OCI-LY7 (cell line): Measurements from ENCODE around the gene BBX. TPM values are rescaled to one million over a fixed set of nuclear protein-coding genes. Genes with fewer than 3 reads are reported as not detected.

Experiments used
- BruUV-seq: library from RNA; stranded (reverse); fragments of 400-500 nt; replicated peaks from 2 replicates; lab custom pipeline; 2021; lab: Mats Ljungman, UMichigan
- CTCF ChIA-PET: fragments of 300-600 bp; sonication (Branson Sonifier 250); formaldehyde crosslinking; loops from one replicate; lab custom pipeline; 2022; ENCODE audit warnings: antibody characterized with exemption; ENCODE audit not compliant: unreplicated experiment; lab: Charles Lee
- POLR2A ChIA-PET: fragments of 300-600 bp; sonication (Branson Sonifier 250); formaldehyde crosslinking; loops from one replicate; lab custom pipeline; 2022; ENCODE audit warnings: antibody characterized with exemption; lab: Charles Lee
- DNase-seq: peaks from one replicate; pipeline ENCODE4 v3.0.0-alpha.2; 2015; ENCODE audit warnings: low spot score
- H2AFZ ChIP-seq: fragments of 200-600 bp; sonication (generic), shearing (Covaris generic); 2 replicates; pipeline ENCODE4 v1.6.1; 2014; ENCODE audit warnings: mild to moderate bottlenecking, antibody characterized with exemption, low read length, moderate library complexity
- H3K27ac ChIP-seq: fragments of 200-600 bp; sonication (generic); 2 replicates; pipeline ENCODE4 v1.5.1; 2014; ENCODE audit warnings: mixed run types, low read depth, mild to moderate bottlenecking, moderate library complexity, low read length, inconsistent platforms; ENCODE audit not compliant: poor library complexity, severe bottlenecking
- H3K36me3 ChIP-seq: fragments of 200-600 bp; sonication (generic); 2 replicates; pipeline ENCODE4 v1.6.1; 2014; ENCODE audit warnings: mild to moderate bottlenecking, antibody characterized with exemption, low read length, moderate library complexity, mixed read lengths; ENCODE audit not compliant: insufficient read depth
- H3K4me1 ChIP-seq: fragments of 200-600 bp; sonication (generic); 2 replicates; pipeline ENCODE4 v1.5.1; 2014; ENCODE audit warnings: mild to moderate bottlenecking, low read length; ENCODE audit not compliant: insufficient read depth, poor library complexity, severe bottlenecking
- H3K4me2 ChIP-seq: fragments of 200-600 bp; sonication (generic); 2 replicates; pipeline ENCODE4 v1.6.1; 2014; ENCODE audit warnings: mild to moderate bottlenecking, low read length
- H3K4me3 ChIP-seq: fragments of 200-600 bp; sonication (generic); 2 replicates; pipeline ENCODE4 v1.5.1; 2014; ENCODE audit warnings: mild to moderate bottlenecking, low read depth, low read length; ENCODE audit not compliant: poor library complexity, severe bottlenecking
- H3K79me2 ChIP-seq: fragments of 200-600 bp; sonication (generic); 2 replicates; pipeline ENCODE4 v1.6.1; 2016; ENCODE audit warnings: low read depth, mild to moderate bottlenecking, low read length, moderate library complexity, mixed read lengths; ENCODE audit not compliant: insufficient read depth
- H3K9me2 ChIP-seq: fragments of 200-600 bp; sonication (generic); 2 replicates; pipeline ENCODE4 v1.6.1; 2016; ENCODE audit warnings: mild to moderate bottlenecking, low read length, mixed read lengths; ENCODE audit not compliant: insufficient read depth
- H3K9me3 ChIP-seq: fragments of 200-600 bp; sonication (generic); 2 replicates; pipeline ENCODE4 v1.6.1; 2014; ENCODE audit warnings: mild to moderate bottlenecking, mixed run types, low read length, mixed read lengths
- H4K20me1 ChIP-seq: fragments of 200-600 bp; sonication (generic); 2 replicates; pipeline ENCODE4 v1.6.1; 2014; ENCODE audit warnings: mild to moderate bottlenecking, antibody characterized with exemption, low read length, moderate library complexity, mixed read lengths; ENCODE audit not compliant: insufficient read depth
- EZH2phosphoT487 ChIP-seq: fragments of 200-600 bp; sonication (generic); IDR thresholded peaks from 2 replicates; pipeline ENCODE4 v1.6.1; 2018; ENCODE audit warnings: low read depth, borderline replicate concordance, mild to moderate bottlenecking, mixed run types, antibody characterized with exemption, low read length, moderate library complexity, mixed read lengths
- intact Hi-C: fragments of 100-400 bp; cut with micrococcal nuclease; formaldehyde crosslinking; loops from one replicate; pipeline ENCODE4 v1.10.0; 2022; ENCODE audit not compliant: unreplicated experiment
- total RNA-seq, 2 experiments: library from RNA; depleted of rRNA in 1 of 2; stranded (reverse); fragments of >200 nt in 1 of 2; shearing (Covaris generic) in 1 of 2; gene quantifications; 2 replicates each; pipeline ENCODE4 v1.2.3, GENCODE V29; 2014 to 2022
- TF ChIP-seq, protein P1 (sequence below): fragments of 200-600 bp; sonication (generic); conservative IDR thresholded peaks from 2 replicates; pipeline ENCODE4 v1.5.1; 2014; ENCODE audit warnings: mild to moderate bottlenecking, antibody characterized with exemption, low read length, moderate library complexity, mixed read lengths

Gene BBX
- total RNA-seq, 2 experiments from 2014 or later = 27.0 to 49.8 TPM

DNA sequence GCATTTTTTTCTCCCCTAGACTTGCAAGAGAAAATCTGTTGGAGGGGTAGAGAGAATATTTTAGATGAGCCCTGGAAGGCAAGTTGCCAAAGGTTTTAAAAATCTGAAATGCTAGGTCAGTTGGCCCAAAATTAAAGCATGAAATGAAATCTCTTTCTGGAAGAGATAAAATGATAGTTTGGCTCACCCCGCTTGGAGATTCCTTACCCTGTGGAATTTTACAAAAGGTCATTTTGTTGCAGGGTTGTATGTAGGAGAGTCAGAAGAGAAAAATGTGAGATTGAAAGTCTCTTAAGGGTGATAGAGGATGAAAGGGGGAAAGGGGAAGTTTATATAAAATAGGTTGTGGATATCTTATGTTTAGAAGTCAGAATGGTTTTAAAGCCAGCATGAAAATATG, 290.3 kb downstream of the BBX start:
- no peaks in the 10 kb centered on the region for H3K4me1 ChIP-seq
- TF ChIP-seq EZH2phosphoT487 = no peak
- TF ChIP-seq, protein P1, sequence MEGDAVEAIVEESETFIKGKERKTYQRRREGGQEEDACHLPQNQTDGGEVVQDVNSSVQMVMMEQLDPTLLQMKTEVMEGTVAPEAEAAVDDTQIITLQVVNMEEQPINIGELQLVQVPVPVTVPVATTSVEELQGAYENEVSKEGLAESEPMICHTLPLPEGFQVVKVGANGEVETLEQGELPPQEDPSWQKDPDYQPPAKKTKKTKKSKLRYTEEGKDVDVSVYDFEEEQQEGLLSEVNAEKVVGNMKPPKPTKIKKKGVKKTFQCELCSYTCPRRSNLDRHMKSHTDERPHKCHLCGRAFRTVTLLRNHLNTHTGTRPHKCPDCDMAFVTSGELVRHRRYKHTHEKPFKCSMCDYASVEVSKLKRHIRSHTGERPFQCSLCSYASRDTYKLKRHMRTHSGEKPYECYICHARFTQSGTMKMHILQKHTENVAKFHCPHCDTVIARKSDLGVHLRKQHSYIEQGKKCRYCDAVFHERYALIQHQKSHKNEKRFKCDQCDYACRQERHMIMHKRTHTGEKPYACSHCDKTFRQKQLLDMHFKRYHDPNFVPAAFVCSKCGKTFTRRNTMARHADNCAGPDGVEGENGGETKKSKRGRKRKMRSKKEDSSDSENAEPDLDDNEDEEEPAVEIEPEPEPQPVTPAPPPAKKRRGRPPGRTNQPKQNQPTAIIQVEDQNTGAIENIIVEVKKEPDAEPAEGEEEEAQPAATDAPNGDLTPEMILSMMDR = no peak
- no peak overlapping the region for H3K4me3 ChIP-seq
- DNase-seq = no peak
- BruUV-seq = no TSS peak
- intact Hi-C loops = no loop called here
- no peaks in the 10 kb centered on the region for H3K9me3 ChIP-seq
- H3K9me2 ChIP-seq = no peaks in the 10 kb centered on the region
- POLR2A ChIA-PET = interaction anchor here (1.3 kb wide), 1 partner anchor 9 kb away, joined by 3 read pairs; no protein-coding TSS in a partner anchor
- no peaks in the 10 kb centered on the region for H3K36me3 ChIP-seq
- H3K79me2 ChIP-seq = no peaks in the 10 kb centered on the region
- no peak overlapping the region for H2AFZ ChIP-seq
- no peak overlapping the region for H3K27ac ChIP-seq
- no peak overlapping the region for H3K4me2 ChIP-seq
- CTCF ChIA-PET = no interaction called here
- H4K20me1 ChIP-seq = no peaks in the 10 kb centered on the region

DNA sequence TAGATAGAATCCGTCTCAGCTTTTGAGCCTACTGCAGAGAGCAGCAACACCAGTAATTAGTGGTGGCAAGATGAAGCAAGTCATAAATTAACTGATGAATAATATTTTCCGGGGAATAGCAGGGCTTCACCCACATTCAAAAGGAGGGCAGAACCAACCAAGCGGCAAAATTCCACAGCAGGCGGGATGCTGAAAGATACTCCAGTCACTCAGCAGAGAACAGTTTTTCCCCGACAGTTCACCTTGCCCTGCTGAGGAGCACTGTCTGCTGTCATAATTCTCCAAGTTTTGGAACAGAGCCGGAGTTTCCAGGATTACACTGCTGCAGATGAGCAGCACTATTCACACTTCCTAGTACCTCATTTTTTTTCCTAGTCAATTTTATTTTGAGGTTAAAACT, 293.3 kb downstream of the BBX start:
- H3K36me3 ChIP-seq = no peaks in the 10 kb centered on the region
- no peaks in the 10 kb centered on the region for H4K20me1 ChIP-seq
- no peak overlapping the region for H3K4me3 ChIP-seq
- H3K79me2 ChIP-seq = no peaks in the 10 kb centered on the region
- intact Hi-C loops = no loop called here
- ChIA-PET POLR2A (no interaction called here), CTCF (no interaction called here)
- no peak for DNase-seq
- no peak for TF ChIP-seq EZH2phosphoT487
- TF ChIP-seq, protein P1 = no peak
- no peak overlapping the region for H3K27ac ChIP-seq
- H3K9me2 ChIP-seq = no peaks in the 10 kb centered on the region
- BruUV-seq = no TSS peak
- H2AFZ ChIP-seq = no peak overlapping the region
- H3K4me1 ChIP-seq = no peaks in the 10 kb centered on the region
- no peaks in the 10 kb centered on the region for H3K9me3 ChIP-seq
- no peak overlapping the region for H3K4me2 ChIP-seq

DNA sequence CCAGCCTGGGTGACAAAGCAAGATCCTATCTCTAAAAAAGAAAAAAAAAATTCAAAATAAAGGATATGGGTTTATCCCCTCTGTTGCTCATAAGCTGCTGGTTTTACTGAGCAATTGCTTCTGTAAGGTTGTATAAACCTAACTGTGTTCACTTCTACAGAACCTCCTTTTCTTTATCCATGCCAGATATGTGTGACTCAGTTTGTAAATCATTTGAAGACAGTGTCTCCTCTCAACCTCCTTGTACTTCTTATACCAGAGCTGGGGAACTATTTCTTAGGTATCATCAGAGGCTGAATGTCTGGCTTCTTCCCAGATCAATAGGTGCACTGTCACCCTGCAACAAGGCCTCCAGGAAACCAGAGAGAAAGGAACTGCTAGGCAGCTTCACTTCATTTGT, 294.3 kb downstream of the BBX start:
- TF ChIP-seq, protein P1 = no peak
- no peak for TF ChIP-seq EZH2phosphoT487
- no peak overlapping the region for H2AFZ ChIP-seq
- H3K27ac ChIP-seq = no peak overlapping the region
- H3K36me3 ChIP-seq = no peaks in the 10 kb centered on the region
- no peaks in the 10 kb centered on the region for H3K4me1 ChIP-seq
- no peak overlapping the region for H3K4me3 ChIP-seq
- no peak overlapping the region for H3K4me2 ChIP-seq
- DNase-seq = no peak
- no peaks in the 10 kb centered on the region for H3K9me2 ChIP-seq
- CTCF ChIA-PET = no interaction called here
- intact Hi-C loops = no loop called here
- no peaks in the 10 kb centered on the region for H3K9me3 ChIP-seq
- BruUV-seq = no TSS peak
- POLR2A ChIA-PET = no interaction called here
- H3K79me2 ChIP-seq = no peaks in the 10 kb centered on the region
- no peaks in the 10 kb centered on the region for H4K20me1 ChIP-seq
